ENCODE data around the gene GALNT18.

- TF ChIP-seq ZNF280D (tag by site-specific recombination; IDR thresholded peaks at IDR 0.05), result no peak
- TF ChIP-seq CTCF (tag by site-specific recombination; IDR thresholded peaks at IDR 0.05), result no peak
- TF ChIP-seq, protein P1, sequence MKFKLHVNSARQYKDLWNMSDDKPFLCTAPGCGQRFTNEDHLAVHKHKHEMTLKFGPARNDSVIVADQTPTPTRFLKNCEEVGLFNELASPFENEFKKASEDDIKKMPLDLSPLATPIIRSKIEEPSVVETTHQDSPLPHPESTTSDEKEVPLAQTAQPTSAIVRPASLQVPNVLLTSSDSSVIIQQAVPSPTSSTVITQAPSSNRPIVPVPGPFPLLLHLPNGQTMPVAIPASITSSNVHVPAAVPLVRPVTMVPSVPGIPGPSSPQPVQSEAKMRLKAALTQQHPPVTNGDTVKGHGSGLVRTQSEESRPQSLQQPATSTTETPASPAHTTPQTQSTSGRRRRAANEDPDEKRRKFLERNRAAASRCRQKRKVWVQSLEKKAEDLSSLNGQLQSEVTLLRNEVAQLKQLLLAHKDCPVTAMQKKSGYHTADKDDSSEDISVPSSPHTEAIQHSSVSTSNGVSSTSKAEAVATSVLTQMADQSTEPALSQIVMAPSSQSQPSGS (tag by site-specific recombination; IDR thresholded peaks at IDR 0.05; ENCODE audit: low read depth), result no peak
- TF ChIP-seq ZNF76 (tag by site-specific recombination; IDR thresholded peaks at IDR 0.05; ENCODE audit: borderline replicate concordance, low read depth), result no peak
- TF ChIP-seq ZNF138 (tag by site-specific recombination; IDR thresholded peaks at IDR 0.05; ENCODE audit: borderline replicate concordance), result no peak
- no peak for TF ChIP-seq GLIS2 (tag by site-specific recombination; IDR thresholded peaks at IDR 0.05)
Measured at GRCh38 chr11:11381471-11382105, 240.2 kb downstream of the GALNT18 start.
